Uterus (tissue), 2 donors: Measurements from ENCODE around the gene DNAI1.

ENCODE experiments used
- CTCF ChIP-seq, 4 experiments: fragments of 200-600 bp in 2 of 4; fragments of 450-650 bp in 2 of 4; sonication (generic) in 2 of 4; IDR thresholded peaks; one replicate each; pipeline ENCODE4 v1.5.1; 2016 to 2019; ENCODE audit warnings: antibody characterized with exemption in 4 of 4, mild to moderate bottlenecking in 2 of 4, moderate library complexity in 1 of 4
- POLR2A ChIP-seq, 2 donors: fragments of 450-650 bp; IDR thresholded peaks; one replicate each; pipeline ENCODE4 v1.6.1; 2016; ENCODE audit warnings: antibody characterized with exemption in 2 of 2, mild to moderate bottlenecking in 1 of 2, moderate library complexity in 1 of 2

- TF ChIP-seq CTCF (IDR thresholded peaks at IDR 0.05) (no peak), POLR2A (IDR thresholded peaks at IDR 0.05) (no peak)
These were observed 60.3 kb downstream of the DNAI1 start for GRCh38 chr9:34518896-34519295.
